Naive thymus-derived CD4-positive, alpha-beta T cell (primary cell): Measurements from ENCODE around the gene SNX12. TPM values are rescaled to one million over a fixed set of nuclear protein-coding genes. Genes with fewer than 3 reads are reported as not detected.

Experiments used
- ATAC-seq: fragments of 150-1000 bp; cut with Tn5 transposase; 2 replicates; pipeline ENCODE4 v1.10.0; 2021; ENCODE audit warnings: mild to moderate bottlenecking, moderate library complexity
- CTCF ChIA-PET: fragments of 350-600 bp; sonication (Branson Sonifier 250); formaldehyde crosslinking; loops from one replicate; lab custom pipeline; 2021; ENCODE audit warnings: antibody characterized with exemption; lab: Charles Lee
- POLR2A ChIA-PET: fragments of 350-600 bp; sonication (Branson Sonifier 250); formaldehyde crosslinking; loops from one replicate; lab custom pipeline; 2021; ENCODE audit warnings: antibody characterized with exemption, inconsistent platforms; lab: Charles Lee
- DNase-seq, 9 donors: peaks; one replicate each; pipeline versions ENCODE4 v3.0.0 to v3.0.0-alpha.2; 2020 to 2022; ENCODE audit warnings: mixed read lengths in 1 of 9
- H3K27ac ChIP-seq: one replicate; pipeline ENCODE4 v1.7.0; 2013; ENCODE audit warnings: mild to moderate bottlenecking, low read depth, low read length, moderate library complexity
- H3K27me3 ChIP-seq, 2 donors: one replicate each; pipeline ENCODE4 v1.7.0; 2013; ENCODE audit warnings: low read length in 2 of 2, mild to moderate bottlenecking in 2 of 2, moderate library complexity in 2 of 2; ENCODE audit not compliant: control insufficient read depth in 2 of 2, insufficient read depth in 2 of 2
- H3K36me3 ChIP-seq, 3 experiments: 1 replicate in 2 of 3; 2 replicates in 1 of 3; pipeline ENCODE4 v1.7.0; 2013; ENCODE audit warnings: low read length in 3 of 3, mild to moderate bottlenecking in 3 of 3, moderate library complexity in 1 of 3; ENCODE audit not compliant: insufficient read depth in 3 of 3, control insufficient read depth in 2 of 3
- H3K4me1 ChIP-seq, 2 donors: one replicate each; pipeline ENCODE4 v1.7.0; 2013; ENCODE audit warnings: low read length in 2 of 2, mild to moderate bottlenecking in 2 of 2, moderate library complexity in 1 of 2; ENCODE audit not compliant: control insufficient read depth in 2 of 2, insufficient read depth in 2 of 2
- H3K4me3 ChIP-seq: 2 replicates; pipeline ENCODE4 v1.7.0; 2013; ENCODE audit warnings: mild to moderate bottlenecking, low read length
- H3K9me3 ChIP-seq, 3 experiments: 1 replicate in 2 of 3; 2 replicates in 1 of 3; pipeline ENCODE4 v1.7.0; 2013; ENCODE audit warnings: low read length in 3 of 3; ENCODE audit not compliant: control insufficient read depth in 2 of 3
- H3K27ac Mint-ChIP-seq, 9 donors: one replicate each; pipeline ENCODE4 v1.8.0; 2020 to 2022; ENCODE audit warnings: mixed read lengths in 9 of 9, mild to moderate bottlenecking in 8 of 9, moderate library complexity in 5 of 9, inconsistent platforms in 2 of 9
- H3K27me3 Mint-ChIP-seq, 5 donors: one replicate each; pipeline ENCODE4 v1.8.0; 2021 to 2022; ENCODE audit warnings: mixed read lengths in 5 of 5, mild to moderate bottlenecking in 1 of 5
- H3K36me3 Mint-ChIP-seq, 5 donors: one replicate each; pipeline ENCODE4 v1.8.0; 2020 to 2022; ENCODE audit warnings: mixed read lengths in 5 of 5, mild to moderate bottlenecking in 3 of 5, inconsistent platforms in 1 of 5
- H3K4me1 Mint-ChIP-seq, 7 donors: one replicate each; pipeline ENCODE4 v1.8.0; 2020 to 2022; ENCODE audit warnings: mixed read lengths in 7 of 7, mild to moderate bottlenecking in 3 of 7, inconsistent platforms in 1 of 7
- H3K4me3 Mint-ChIP-seq, 10 donors: one replicate each; pipeline ENCODE4 v1.8.0; 2020 to 2022; ENCODE audit warnings: mild to moderate bottlenecking in 10 of 10, mixed read lengths in 10 of 10, moderate library complexity in 6 of 10, inconsistent platforms in 2 of 10
- H3K9me3 Mint-ChIP-seq, 11 donors: one replicate each; pipeline ENCODE4 v1.8.0; 2020 to 2022; ENCODE audit warnings: mixed read lengths in 11 of 11, mild to moderate bottlenecking in 4 of 11, inconsistent platforms in 1 of 11, moderate library complexity in 1 of 11
- intact Hi-C, 2 donors: fragments of 100-400 bp; cut with micrococcal nuclease; formaldehyde crosslinking; loops; one replicate each; pipeline ENCODE4 v1.15.1; 2023
- polyA plus RNA-seq, 2 donors: library from polyadenylated mRNA; unstranded; fragments of 300-500 nt; fragmentation: Illumina TruSeq; gene quantifications; one replicate each; pipeline ENCODE4 v1.2.3, GENCODE V29; 2021
- total RNA-seq, 6 experiments: library from RNA in 5 of 6; stranded (reverse) in 5 of 6; gene quantifications; 1 replicate in 5 of 6; 2 replicates in 1 of 6; pipeline ENCODE4 v1.2.3 and lab custom pipeline; 2021 to 2026

The SNX12 gene
- total and polyA plus RNA-seq, 7 experiments from 2014 or later = 3.1 to 41.6 (median 27.3) TPM

GRCh38 chrX:71107762-71108360 lies 39.7 kb upstream of the SNX12 start:
- CTCF ChIA-PET = interaction anchor here (1.2 kb wide), 1 partner anchor 8 kb away, joined by 4 read pairs; no protein-coding TSS in a partner anchor
- H3K27me3 Mint-ChIP-seq = no peaks in the 10 kb centered on the region

DNA sequence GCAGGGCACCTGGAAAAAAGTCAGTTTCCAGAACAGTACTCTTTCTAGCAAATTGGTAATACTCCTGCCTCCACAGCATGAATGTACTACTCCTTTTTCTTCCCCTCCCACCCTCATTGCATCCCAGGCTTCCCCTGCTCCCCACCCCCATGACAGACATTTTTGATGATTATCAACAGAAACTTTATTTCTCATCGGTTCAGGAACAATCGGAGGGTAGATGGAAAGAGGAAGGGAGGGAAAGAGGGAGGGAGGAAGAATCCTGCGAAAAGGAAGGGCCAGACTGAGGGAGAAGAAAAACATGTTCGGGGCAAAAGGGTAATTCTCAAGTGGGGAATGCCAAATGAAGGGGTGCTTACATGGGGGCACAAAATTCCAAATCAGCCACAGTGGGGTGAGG lies 39.1 kb upstream of the SNX12 start:
- CTCF ChIA-PET = interaction anchor here (1.2 kb wide), 1 partner anchor 8 kb away, joined by 4 read pairs; no protein-coding TSS in a partner anchor
- POLR2A ChIA-PET = interaction anchor here (1.4 to 8.5 kb wide), 3 partner anchors 11 to 35 kb away, joined by 3 to 125 read pairs (median 27); partner anchors contain the start of gene MED12
- Mint-ChIP-seq H3K27ac (peak overlapping the region; percentile 82 to 100 (median 98)), H3K27me3 (no peaks in the 10 kb centered on the region), H3K4me3 (peak overlapping the region; percentile 93 to 98 (median 98)), H3K4me1 (peaks cover 32 to 82% (median 65%) of the 10 kb centered on the region in 7 donors), H3K9me3 (peaks cover 0 to 5% (median 0%) of the 10 kb centered on the region in 11 donors), H3K36me3 (peaks cover 15 to 66% (median 42%) of the 10 kb centered on the region in 5 donors)
- no peaks in the 10 kb centered on the region for H3K27me3 ChIP-seq
- peaks cover 50 to 55% of the 10 kb centered on the region in 2 donors for H3K4me1 ChIP-seq
- intact Hi-C loops = no loop called here
- peak overlapping the region; percentile 80 for H3K4me3 ChIP-seq
- ATAC-seq = no peak
- H3K27ac ChIP-seq = peak overlapping the region; percentile 96
- peaks cover 9 to 20% (median 11%) of the 10 kb centered on the region in 3 experiments for H3K36me3 ChIP-seq
- DNase-seq = no peak
- H3K9me3 ChIP-seq = no peaks in the 10 kb centered on the region

More at GRCh38 chrX:71107762-71108360, 39.7 kb upstream of the SNX12 start:
- Mint-ChIP-seq H3K36me3 (peaks cover 15 to 66% (median 42%) of the 10 kb centered on the region in 5 donors), H3K4me1 (peaks cover 39 to 83% (median 65%) of the 10 kb centered on the region in 7 donors), H3K27ac (peak overlapping the region; percentile 82 to 100 (median 98)), H3K9me3 (peaks cover 0 to 7% (median 0%) of the 10 kb centered on the region in 11 donors), H3K4me3 (peak overlapping the region; percentile 93 to 98 (median 98))
- Histone ChIP-seq H3K27me3 (no peaks in the 10 kb centered on the region), H3K36me3 (peaks cover 9 to 20% (median 11%) of the 10 kb centered on the region in 3 experiments), H3K27ac (peak overlapping the region; percentile 96), H3K4me3 (peak overlapping the region; percentile 80), H3K9me3 (no peaks in the 10 kb centered on the region), H3K4me1 (peaks cover 51 to 59% of the 10 kb centered on the region in 2 donors)
- ATAC-seq (no peak), DNase-seq (peak in 5 of 9 donors; percentile 38 to 61 (median 47))
- POLR2A ChIA-PET = interaction anchor here (1.0 to 1.9 kb wide), 4 partner anchors 8 to 34 kb away, joined by 3 to 27 read pairs (median 6); partner anchors contain the start of genes FOXO4 and MED12
- intact Hi-C loops = loop anchor here (1.0 kb wide), 1 partner anchor 10 kb away; the partner anchor contains the start of gene MED12 (in 2 of the 2)

DNA sequence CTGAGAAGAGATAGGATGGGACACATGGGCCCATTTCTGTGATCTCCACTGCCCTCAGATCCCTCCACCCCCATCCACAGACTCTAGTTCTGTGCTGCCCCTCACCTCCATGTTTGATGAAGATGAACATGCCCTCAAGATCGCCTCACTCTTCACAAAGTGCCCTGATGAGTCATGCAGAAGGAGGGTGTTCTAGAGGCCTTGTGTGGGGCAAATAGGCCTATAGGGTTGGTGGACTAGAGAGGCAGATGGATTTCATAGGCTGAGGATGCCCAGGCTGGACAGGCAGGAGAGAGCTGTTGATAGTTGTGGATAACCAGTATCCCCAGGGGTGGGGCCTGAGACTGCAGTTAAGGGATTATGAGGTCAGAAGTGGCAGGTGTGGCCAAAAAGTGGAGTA lies 38.3 kb upstream of the SNX12 start, which contains the start of gene CXorf65:
TSS of gene CXorf65 (minus strand) at position 314 of the 400 bp plus-strand sequence. CDS start at position 130, 184 bp downstream.
- POLR2A ChIA-PET = interaction anchor here (0.6 to 8.5 kb wide), 3 partner anchors 10 to 148 kb away, joined by 3 to 125 read pairs (median 4); partner anchors contain the start of genes FOXO4 and MED12
- ATAC-seq (no peak), DNase-seq (no peak)
- Histone ChIP-seq H3K9me3 (no peaks in the 10 kb centered on the region), H3K36me3 (peaks cover 9 to 20% (median 11%) of the 10 kb centered on the region in 3 experiments), H3K4me1 (peaks cover 55 to 58% of the 10 kb centered on the region in 2 donors), H3K4me3 (peak within 1 kb of the TSS; percentile 80), H3K27me3 (no peaks in the 10 kb centered on the region), H3K27ac (peak within 1 kb of the TSS; percentile 96)
- Mint-ChIP-seq H3K27me3 (no peaks in the 10 kb centered on the region), H3K27ac (peak within 1 kb of the TSS; percentile 91 to 100 (median 98)), H3K4me1 (peaks cover 34 to 87% (median 65%) of the 10 kb centered on the region in 7 donors), H3K9me3 (peaks cover 0 to 5% (median 0%) of the 10 kb centered on the region in 11 donors), H3K36me3 (peaks cover 15 to 66% (median 42%) of the 10 kb centered on the region in 5 donors), H3K4me3 (peak within 1 kb of the TSS; percentile 93 to 98 (median 98))
- CTCF ChIA-PET = interaction anchor here (1.2 kb wide), 1 partner anchor 24 kb away, joined by 6 read pairs; no protein-coding TSS in a partner anchor
- intact Hi-C loops = loop anchor here in 1 of 2 donors (1.0 kb wide), 1 partner anchor 8 kb away; no protein-coding TSS in a partner anchor

- Histone ChIP-seq H3K27ac (peak overlapping the region; percentile 96), H3K4me1 (peaks cover 59 to 63% of the 10 kb centered on the region in 2 donors), H3K4me3 (peak overlapping the region; percentile 8), H3K36me3 (peaks cover 9 to 17% (median 11%) of the 10 kb centered on the region in 3 experiments), H3K27me3 (no peaks in the 10 kb centered on the region), H3K9me3 (no peaks in the 10 kb centered on the region)
- peak overlapping the region; percentile 58 to 98 (median 78) for H3K4me3 Mint-ChIP-seq
- peak overlapping the region; percentile 83 to 99 (median 96) for H3K27ac Mint-ChIP-seq
- POLR2A ChIA-PET = interaction anchor here (0.6 to 8.5 kb wide), 6 partner anchors 10 to 1474 kb away, joined by 3 to 125 read pairs (median 4); partner anchors contain the start of genes FOXO4 and MED12
- H3K36me3 Mint-ChIP-seq = peaks cover 13 to 58% (median 39%) of the 10 kb centered on the region in 5 donors
- no peaks in the 10 kb centered on the region for H3K27me3 Mint-ChIP-seq
- H3K9me3 Mint-ChIP-seq = peaks cover 0 to 5% (median 0%) of the 10 kb centered on the region in 11 donors
- ATAC-seq (no peak), DNase-seq (no peak)
- CTCF ChIA-PET = interaction anchor here (1.2 kb wide), 2 partner anchors 12 to 25 kb away, joined by 6 to 7 read pairs; partner anchors contain the start of gene MED12
- peaks cover 39 to 92% (median 72%) of the 10 kb centered on the region in 7 donors for H3K4me1 Mint-ChIP-seq
- intact Hi-C loops = loop anchor here in 1 of 2 donors (1.0 kb wide), 1 partner anchor 7 kb away; no protein-coding TSS in a partner anchor
Observed at GRCh38 chrX:71105628-71106027, 37.5 kb upstream of the SNX12 start.

DNA sequence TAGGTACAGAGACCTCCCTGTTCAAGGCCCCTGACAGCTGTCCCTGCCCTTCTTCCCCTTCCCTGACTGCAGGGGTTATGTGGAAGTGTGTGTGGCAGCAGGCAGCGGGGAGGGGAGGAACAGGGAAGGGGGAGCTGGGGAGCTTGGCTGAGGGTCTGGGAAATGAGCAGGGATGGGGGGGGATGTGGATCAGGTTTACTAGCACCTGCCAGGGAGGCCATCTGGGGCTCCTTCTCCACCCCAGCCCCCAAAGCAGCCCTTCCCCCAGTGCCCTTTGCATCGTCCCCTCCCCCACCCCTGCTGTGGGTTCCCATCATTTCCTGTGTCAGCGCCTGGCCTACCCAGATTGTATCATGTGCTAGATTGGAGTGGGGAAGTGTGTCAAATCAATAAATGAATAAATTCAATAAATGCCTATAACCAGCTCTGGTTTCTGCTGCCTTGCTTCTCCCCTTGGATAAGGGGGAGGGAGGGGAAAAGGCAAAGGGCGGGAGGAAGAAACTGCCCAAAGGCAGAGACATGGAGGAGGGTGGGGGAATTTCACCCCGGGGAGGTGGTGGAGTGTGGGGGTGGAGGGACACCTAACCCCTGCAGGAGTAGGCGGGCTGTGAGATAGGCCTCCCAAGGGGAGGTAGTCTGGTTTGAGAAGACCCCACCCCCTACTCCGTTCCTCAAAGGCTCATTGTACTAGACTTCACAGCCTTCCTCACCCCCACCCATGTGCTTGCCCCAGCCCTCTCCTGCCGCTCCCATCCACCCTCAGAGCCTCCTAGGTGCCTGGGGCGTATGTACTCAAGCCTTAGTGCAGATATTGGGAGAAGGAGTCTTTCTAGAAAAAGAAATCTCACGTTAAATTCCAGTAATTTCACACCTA lies 35.2 kb upstream of the SNX12 start:
- Mint-ChIP-seq H3K4me3 (peak overlapping the region; percentile 75 to 98 (median 85)), H3K4me1 (peaks cover 44 to 92% (median 79%) of the 10 kb centered on the region in 7 donors), H3K9me3 (peaks cover 0 to 6% (median 0%) of the 10 kb centered on the region in 11 donors), H3K27me3 (no peaks in the 10 kb centered on the region), H3K36me3 (peaks cover 1 to 35% (median 18%) of the 10 kb centered on the region in 5 donors), H3K27ac (peak overlapping the region; percentile 90 to 99 (median 92))
- intact Hi-C loops = loop anchor here (1.0 kb wide), 1 partner anchor 8 kb away; the partner anchor contains the start of gene IL2RG (in 2 of the 2)
- CTCF ChIA-PET = interaction anchor here (0.9 to 4.9 kb wide), 5 partner anchors 8 to 76 kb away, joined by 3 to 59 read pairs (median 18); partner anchors contain the start of genes IL2RG and MED12
- Histone ChIP-seq H3K9me3 (no peaks in the 10 kb centered on the region), H3K4me3 (peak overlapping the region; percentile 45), H3K27me3 (no peaks in the 10 kb centered on the region), H3K36me3 (peaks cover 4 to 6% (median 5%) of the 10 kb centered on the region in 3 experiments), H3K27ac (peak overlapping the region; percentile 82), H3K4me1 (peaks cover 62 to 74% of the 10 kb centered on the region in 2 donors)
- POLR2A ChIA-PET = interaction anchor here (1.3 to 8.5 kb wide), 4 partner anchors 9 to 81 kb away, joined by 5 to 125 read pairs (median 111); partner anchors contain the start of genes IL2RG and MED12
- DNase-seq = peak in 8 of 9 donors; percentile 46 to 61 (median 58)
- ATAC-seq = peak; percentile 73
